Mammary epithelial cell (primary cell): ENCODE measurements around the gene MYO7B.

Experiments
- EZH2 ChIP-seq: IDR thresholded peaks from 2 replicates; pipeline ENCODE4 v1.6.1; 2012; ENCODE audit warnings: low read length, inconsistent platforms, borderline replicate concordance
- TF ChIP-seq, protein P1 (sequence below), 2 donors: IDR thresholded peaks in 1 of 2; conservative IDR thresholded peaks in 1 of 2; 2 replicates each; pipeline ENCODE4 v1.5.1; 2011 to 2012; ENCODE audit warnings: inconsistent platforms in 2 of 2, low read length in 2 of 2, mild to moderate bottlenecking in 2 of 2, control low read depth in 1 of 2, low read depth in 1 of 2; ENCODE audit not compliant: insufficient read depth in 1 of 2; ENCODE audit errors: extremely low read depth in 1 of 2

DNA sequence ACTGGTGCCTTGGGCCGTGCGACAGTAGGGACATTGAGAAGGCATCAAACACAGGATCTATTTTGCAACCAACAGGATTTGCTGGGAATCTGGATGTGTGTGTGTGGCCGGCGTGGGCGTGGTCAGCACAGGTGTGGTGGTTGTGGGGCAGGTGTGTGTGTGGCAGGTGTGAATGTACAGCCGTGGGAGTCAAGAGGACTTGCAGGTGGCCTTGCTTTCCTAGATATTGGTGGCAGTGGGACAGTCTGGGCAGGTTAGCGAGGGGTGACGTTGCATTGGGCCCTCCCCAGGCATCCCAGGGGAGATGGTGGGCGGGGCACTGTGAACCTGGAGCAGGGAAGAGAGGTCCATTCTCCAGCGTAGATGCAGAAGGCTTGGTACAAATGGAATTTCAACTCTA is 143.0 kb downstream of the MYO7B start:
- TF ChIP-seq, protein P1, sequence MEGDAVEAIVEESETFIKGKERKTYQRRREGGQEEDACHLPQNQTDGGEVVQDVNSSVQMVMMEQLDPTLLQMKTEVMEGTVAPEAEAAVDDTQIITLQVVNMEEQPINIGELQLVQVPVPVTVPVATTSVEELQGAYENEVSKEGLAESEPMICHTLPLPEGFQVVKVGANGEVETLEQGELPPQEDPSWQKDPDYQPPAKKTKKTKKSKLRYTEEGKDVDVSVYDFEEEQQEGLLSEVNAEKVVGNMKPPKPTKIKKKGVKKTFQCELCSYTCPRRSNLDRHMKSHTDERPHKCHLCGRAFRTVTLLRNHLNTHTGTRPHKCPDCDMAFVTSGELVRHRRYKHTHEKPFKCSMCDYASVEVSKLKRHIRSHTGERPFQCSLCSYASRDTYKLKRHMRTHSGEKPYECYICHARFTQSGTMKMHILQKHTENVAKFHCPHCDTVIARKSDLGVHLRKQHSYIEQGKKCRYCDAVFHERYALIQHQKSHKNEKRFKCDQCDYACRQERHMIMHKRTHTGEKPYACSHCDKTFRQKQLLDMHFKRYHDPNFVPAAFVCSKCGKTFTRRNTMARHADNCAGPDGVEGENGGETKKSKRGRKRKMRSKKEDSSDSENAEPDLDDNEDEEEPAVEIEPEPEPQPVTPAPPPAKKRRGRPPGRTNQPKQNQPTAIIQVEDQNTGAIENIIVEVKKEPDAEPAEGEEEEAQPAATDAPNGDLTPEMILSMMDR (conservative IDR thresholded peaks at IDR 0.05 in 1 of 2, IDR thresholded peaks at IDR 0.05 in 1 of 2; ENCODE audit: extremely low read depth in 1 of 2, insufficient read depth in 1 of 2, low read depth in 1 of 2, low read length in 2 of 2) = no peak
- no peak for TF ChIP-seq EZH2
